Measurements from ENCODE around the gene CCDC88A. TPM values are rescaled to one million over a fixed set of nuclear protein-coding genes. Genes with fewer than 3 reads are reported as not detected.
"Not testable (repeated sequence)": the region's sequence is repeated elsewhere in the genome, so short reads cannot be mapped to it uniquely, and the experiment has no call there.

Gene CCDC88A
- total and polyA plus RNA-seq, 4 donors, result 126 to 223 (median 205) TPM

GRCh38 chr2:55282110-55282917 is 137.3 kb downstream of the CCDC88A start:
- 2% methylated on average over 58 of the region's 60 CpGs for WGBS (ENCODE audit: insufficient coverage)
- H3K27ac ChIP-seq (ENCODE audit: low read depth, low read length), result peak overlapping the region; percentile 85
- no peaks in the 10 kb centered on the region for H3K27me3 ChIP-seq (ENCODE audit: control insufficient read depth, insufficient read depth, low read length)

DNA sequence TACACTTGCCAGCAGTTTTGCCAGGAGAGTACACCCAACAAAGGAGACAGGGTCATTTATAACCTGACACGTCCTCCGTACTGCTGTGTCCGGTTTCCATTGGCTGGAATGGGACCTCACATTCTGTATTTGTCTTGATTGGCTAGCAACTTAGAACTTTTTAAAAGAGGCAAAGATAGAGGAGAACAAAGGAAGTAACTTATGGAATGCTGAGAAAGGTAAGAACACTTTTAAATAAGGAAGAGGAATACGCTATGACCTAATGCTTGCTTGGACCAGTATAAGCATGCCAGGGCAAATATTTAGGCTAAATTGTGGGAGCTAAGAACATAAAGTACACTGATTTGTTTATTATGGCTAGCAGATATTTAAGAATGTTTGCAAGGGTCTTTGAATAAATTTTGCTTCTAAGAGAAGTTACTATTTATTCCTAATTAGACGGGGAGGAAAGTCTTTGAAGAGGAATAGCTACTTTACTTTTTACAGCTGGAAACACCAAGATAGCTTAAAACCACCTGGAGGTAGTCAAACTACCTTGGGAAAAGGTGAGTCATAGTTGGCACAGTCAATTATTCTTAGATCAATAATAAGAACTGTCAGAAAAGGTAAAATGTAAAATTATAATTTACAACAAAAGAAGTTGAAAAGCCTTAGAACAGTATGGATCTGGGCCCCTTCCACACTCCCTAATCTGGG is 138.7 kb downstream of the CCDC88A start:
- not testable (repeated sequence) for DNase-seq (ENCODE audit: low read depth in 4 of 6, low spot score in 6 of 6); H3K27me3 ChIP-seq (ENCODE audit: control insufficient read depth, insufficient read depth, low read length); H3K9me3 ChIP-seq (ENCODE audit: control insufficient read depth, insufficient read depth, low read length); H3K36me3 ChIP-seq (ENCODE audit: control insufficient read depth, insufficient read depth, low read length); H3K27ac ChIP-seq (ENCODE audit: low read depth, low read length); H3K4me3 ChIP-seq (ENCODE audit: low read depth, low read length)
- WGBS (ENCODE audit: insufficient coverage), result 71% methylated on average over 3 of the region's 5 CpGs
- H3K4me1 ChIP-seq (ENCODE audit: control insufficient read depth, insufficient read depth, low read length), result peaks cover 11% of the 10 kb centered on the region

More at GRCh38 chr2:55282110-55282917, 137.3 kb downstream of the CCDC88A start:
- peak; percentile 50 to 93 (median 65) for DNase-seq (ENCODE audit: low read depth in 4 of 6, low spot score in 6 of 6)
- Histone ChIP-seq H3K4me3 (ENCODE audit: low read depth, low read length) (peak overlapping the region; percentile 76), H3K36me3 (ENCODE audit: control insufficient read depth, insufficient read depth, low read length) (peaks cover 9% of the 10 kb centered on the region), H3K4me1 (ENCODE audit: control insufficient read depth, insufficient read depth, low read length) (peaks cover 11% of the 10 kb centered on the region), H3K9me3 (ENCODE audit: control insufficient read depth, insufficient read depth, low read length) (no peaks in the 10 kb centered on the region)

DNA sequence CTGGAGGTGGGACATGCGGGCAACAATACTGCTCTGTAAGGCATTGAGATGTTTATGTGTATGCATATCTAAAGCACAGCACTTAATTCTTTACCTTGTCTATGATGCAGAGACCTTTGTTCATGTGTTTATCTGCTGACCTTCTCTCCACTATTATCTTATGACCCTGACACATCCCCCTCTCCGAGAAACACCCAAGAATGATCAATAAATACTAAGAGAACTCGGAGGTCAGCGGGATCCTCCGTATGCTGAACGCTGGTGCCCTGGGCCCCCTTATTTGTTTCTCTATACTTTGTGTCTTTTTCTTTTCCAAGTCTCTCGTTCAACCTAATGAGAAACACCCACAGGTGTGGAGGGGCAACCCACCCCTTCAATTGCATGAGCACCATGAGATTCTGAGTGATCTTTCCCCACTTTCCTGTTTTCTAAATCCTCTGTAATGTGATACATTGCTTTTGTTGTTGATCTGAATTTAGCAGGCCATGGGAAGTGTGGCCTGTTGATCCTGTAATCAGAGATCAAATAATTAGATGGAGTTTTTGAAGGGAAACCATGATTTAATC is 139.7 kb downstream of the CCDC88A start:
- 43% methylated on average over 3 of the region's 7 CpGs for WGBS (ENCODE audit: insufficient coverage)

GRCh38 chr2:55279214-55279835 is 140.3 kb downstream of the CCDC88A start:
- peak in 1 of 6 donors; percentile 57 for DNase-seq (ENCODE audit: low read depth in 4 of 6, low spot score in 6 of 6)
- H3K4me3 ChIP-seq (ENCODE audit: low read depth, low read length), result not testable (repeated sequence)
- 10% methylated on average over 2 of the region's 10 CpGs for WGBS (ENCODE audit: insufficient coverage)

More for the DNA sequence above, 139.7 kb downstream of the CCDC88A start:
- not testable (repeated sequence) for H3K36me3 ChIP-seq (ENCODE audit: control insufficient read depth, insufficient read depth, low read length); H3K27me3 ChIP-seq (ENCODE audit: control insufficient read depth, insufficient read depth, low read length); H3K9me3 ChIP-seq (ENCODE audit: control insufficient read depth, insufficient read depth, low read length); H3K4me3 ChIP-seq (ENCODE audit: low read depth, low read length); H3K27ac ChIP-seq (ENCODE audit: low read depth, low read length); DNase-seq (ENCODE audit: low read depth in 4 of 6, low spot score in 6 of 6)
- peaks cover 11% of the 10 kb centered on the region for H3K4me1 ChIP-seq (ENCODE audit: control insufficient read depth, insufficient read depth, low read length)

DNA sequence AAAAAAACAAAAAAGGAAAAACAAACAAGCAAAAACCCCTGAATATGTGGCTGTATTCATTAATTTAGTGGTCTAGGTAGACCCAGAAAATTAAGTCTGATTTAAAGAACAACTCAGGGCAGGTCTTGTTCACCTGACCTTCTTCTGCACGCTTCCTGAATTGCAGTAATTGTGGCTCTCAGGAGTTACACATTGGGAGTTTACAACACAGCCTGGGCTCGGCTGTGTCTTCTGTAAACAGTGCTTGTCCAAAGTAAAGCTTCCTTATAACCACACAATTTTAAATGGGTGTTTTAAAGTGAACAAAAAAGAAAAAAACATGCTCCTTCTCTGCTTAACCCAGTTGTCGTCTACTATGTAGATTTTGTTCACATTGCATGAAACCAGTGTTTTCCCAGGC is 142.3 kb downstream of the CCDC88A start:
- Histone ChIP-seq H3K27ac (ENCODE audit: low read depth, low read length) (no peak overlapping the region), H3K9me3 (ENCODE audit: control insufficient read depth, insufficient read depth, low read length) (no peaks in the 10 kb centered on the region), H3K4me3 (ENCODE audit: low read depth, low read length) (no peak overlapping the region), H3K27me3 (ENCODE audit: control insufficient read depth, insufficient read depth, low read length) (no peaks in the 10 kb centered on the region), H3K4me1 (ENCODE audit: control insufficient read depth, insufficient read depth, low read length) (peaks cover 7% of the 10 kb centered on the region), H3K36me3 (ENCODE audit: control insufficient read depth, insufficient read depth, low read length) (no peaks in the 10 kb centered on the region)
- 100% methylated on average over 1 of the region's 3 CpGs for WGBS (ENCODE audit: insufficient coverage)
- no peak for DNase-seq (ENCODE audit: low read depth in 4 of 6, low spot score in 6 of 6)

More at GRCh38 chr2:55279214-55279835, 140.3 kb downstream of the CCDC88A start:
- not testable (repeated sequence) for H3K36me3 ChIP-seq (ENCODE audit: control insufficient read depth, insufficient read depth, low read length); H3K27ac ChIP-seq (ENCODE audit: low read depth, low read length); H3K9me3 ChIP-seq (ENCODE audit: control insufficient read depth, insufficient read depth, low read length); H3K27me3 ChIP-seq (ENCODE audit: control insufficient read depth, insufficient read depth, low read length)
- peaks cover 11% of the 10 kb centered on the region for H3K4me1 ChIP-seq (ENCODE audit: control insufficient read depth, insufficient read depth, low read length)

DNA sequence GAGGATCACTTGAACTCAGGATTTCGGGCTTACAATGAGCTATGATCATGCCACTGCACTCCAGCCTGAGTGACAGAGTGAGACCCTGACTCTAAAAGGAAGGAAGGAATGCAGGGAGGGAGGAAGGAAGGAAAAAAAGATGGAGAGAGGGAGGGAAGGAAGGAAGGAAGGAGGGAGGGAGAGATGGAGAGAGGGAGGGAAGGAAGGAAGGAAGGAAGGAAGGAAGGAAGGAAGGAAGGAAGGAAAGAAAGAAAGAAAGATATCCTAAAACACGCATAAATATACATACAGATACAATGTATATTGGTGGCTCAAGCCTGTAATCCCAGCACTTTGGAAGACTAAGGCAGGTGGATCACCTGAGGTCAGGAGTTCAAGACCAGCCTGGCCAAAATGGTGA is 145.3 kb downstream of the CCDC88A start:
- not testable (repeated sequence) for H3K36me3 ChIP-seq (ENCODE audit: control insufficient read depth, insufficient read depth, low read length); H3K27me3 ChIP-seq (ENCODE audit: control insufficient read depth, insufficient read depth, low read length); H3K27ac ChIP-seq (ENCODE audit: low read depth, low read length); H3K4me1 ChIP-seq (ENCODE audit: control insufficient read depth, insufficient read depth, low read length); H3K9me3 ChIP-seq (ENCODE audit: control insufficient read depth, insufficient read depth, low read length); DNase-seq (ENCODE audit: low read depth in 4 of 6, low spot score in 6 of 6); H3K4me3 ChIP-seq (ENCODE audit: low read depth, low read length)
- 100% methylated on average over 1 of the region's 2 CpGs for WGBS (ENCODE audit: insufficient coverage)

- Histone ChIP-seq H3K4me1 (ENCODE audit: control insufficient read depth, insufficient read depth, low read length) (peaks cover 7% of the 10 kb centered on the region), H3K36me3 (ENCODE audit: control insufficient read depth, insufficient read depth, low read length) (peaks cover 6% of the 10 kb centered on the region), H3K27ac (ENCODE audit: low read depth, low read length) (peak overlapping the region; percentile 88), H3K4me3 (ENCODE audit: low read depth, low read length) (peak overlapping the region; percentile 94), H3K9me3 (ENCODE audit: control insufficient read depth, insufficient read depth, low read length) (no peaks in the 10 kb centered on the region), H3K27me3 (ENCODE audit: control insufficient read depth, insufficient read depth, low read length) (no peaks in the 10 kb centered on the region)
- no CpG with 5 or more reads among the region's 7 CpGs for WGBS (ENCODE audit: insufficient coverage)
- peak in 1 of 6 donors; percentile 62 for DNase-seq (ENCODE audit: low read depth in 4 of 6, low spot score in 6 of 6)
Observed at GRCh38 chr2:55269645-55269990, 150.0 kb downstream of the CCDC88A start.

DNA sequence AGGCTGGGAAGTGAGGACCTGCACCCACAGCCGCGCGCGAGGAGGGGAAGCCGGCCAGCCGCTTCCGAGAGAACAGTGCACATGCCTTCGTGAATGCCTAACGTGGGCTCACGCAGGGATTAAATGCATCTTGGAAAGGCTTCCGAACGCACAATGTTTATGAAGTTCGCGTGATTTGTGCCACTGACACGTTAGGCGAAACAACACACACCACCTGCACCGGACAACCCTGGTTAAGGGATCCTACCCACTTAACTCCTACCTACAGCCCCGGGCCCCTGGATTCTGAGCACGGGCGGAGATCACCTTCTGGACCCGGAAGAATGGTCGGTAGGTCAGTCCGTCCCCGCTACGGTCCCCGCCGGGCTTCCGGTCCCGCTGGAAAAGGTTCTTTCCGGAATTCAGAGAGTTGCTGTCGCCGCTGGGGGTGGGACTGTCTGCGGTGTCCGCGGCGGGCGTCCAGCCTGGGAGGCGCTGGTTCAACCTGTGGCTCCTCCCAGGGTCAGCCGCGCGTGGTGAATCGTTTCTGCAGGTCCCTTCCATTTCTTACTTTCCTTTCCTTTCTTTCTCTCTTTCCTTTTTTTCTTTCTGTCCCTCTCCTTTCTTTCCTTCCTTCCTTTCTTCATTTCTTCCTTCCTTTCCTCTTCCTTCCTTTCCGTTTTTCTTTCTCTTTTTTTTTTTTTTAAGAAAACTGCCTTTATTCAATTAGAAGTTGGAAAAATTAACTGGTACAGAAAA is 150.6 kb downstream of the CCDC88A start, which contains the start of gene MTIF2:
Gene MTIF2, minus strand, starts transcription at position 325 of the 738 bp plus-strand sequence. CDS start 5,373 bp downstream, outside the sequence.
- no peaks in the 10 kb centered on the region for H3K27me3 ChIP-seq (ENCODE audit: control insufficient read depth, insufficient read depth, low read length)
- WGBS (ENCODE audit: insufficient coverage), result under 1% methylated on average over 42 of the region's 43 CpGs
- H3K4me3 ChIP-seq (ENCODE audit: low read depth, low read length), result peak within 1 kb of the TSS; percentile 94
- DNase-seq (ENCODE audit: low read depth in 4 of 6, low spot score in 6 of 6), result peak; percentile 80 to 97 (median 86)
- peaks cover 7% of the 10 kb centered on the region for H3K4me1 ChIP-seq (ENCODE audit: control insufficient read depth, insufficient read depth, low read length)
- H3K27ac ChIP-seq (ENCODE audit: low read depth, low read length), result peak within 1 kb of the TSS; percentile 88
- H3K36me3 ChIP-seq (ENCODE audit: control insufficient read depth, insufficient read depth, low read length), result peaks cover 6% of the 10 kb centered on the region
- H3K9me3 ChIP-seq (ENCODE audit: control insufficient read depth, insufficient read depth, low read length), result no peaks in the 10 kb centered on the region
